Skin of body (tissue), 2 donors: ENCODE measurements around the gene PLPP7. TPM values are rescaled to one million over a fixed set of nuclear protein-coding genes. Genes with fewer than 3 reads are reported as not detected.
"Not testable (repeated sequence)": the region's sequence is repeated elsewhere in the genome, so short reads cannot be mapped to it uniquely, and the experiment has no call there.

Experiments
- DNase-seq: peaks from one replicate; lab custom pipeline; 2025; lab: John Stamatoyannopoulos, UW
- total RNA-seq: library from RNA; depleted of rRNA; stranded (reverse); fragments of >200 nt; gene quantifications from one replicate; pipeline ENCODE4 v1.2.3, GENCODE V29; 2014

PLPP7 gene
- total RNA-seq, 1 donor from 2014 or later: 4.6 TPM

DNA sequence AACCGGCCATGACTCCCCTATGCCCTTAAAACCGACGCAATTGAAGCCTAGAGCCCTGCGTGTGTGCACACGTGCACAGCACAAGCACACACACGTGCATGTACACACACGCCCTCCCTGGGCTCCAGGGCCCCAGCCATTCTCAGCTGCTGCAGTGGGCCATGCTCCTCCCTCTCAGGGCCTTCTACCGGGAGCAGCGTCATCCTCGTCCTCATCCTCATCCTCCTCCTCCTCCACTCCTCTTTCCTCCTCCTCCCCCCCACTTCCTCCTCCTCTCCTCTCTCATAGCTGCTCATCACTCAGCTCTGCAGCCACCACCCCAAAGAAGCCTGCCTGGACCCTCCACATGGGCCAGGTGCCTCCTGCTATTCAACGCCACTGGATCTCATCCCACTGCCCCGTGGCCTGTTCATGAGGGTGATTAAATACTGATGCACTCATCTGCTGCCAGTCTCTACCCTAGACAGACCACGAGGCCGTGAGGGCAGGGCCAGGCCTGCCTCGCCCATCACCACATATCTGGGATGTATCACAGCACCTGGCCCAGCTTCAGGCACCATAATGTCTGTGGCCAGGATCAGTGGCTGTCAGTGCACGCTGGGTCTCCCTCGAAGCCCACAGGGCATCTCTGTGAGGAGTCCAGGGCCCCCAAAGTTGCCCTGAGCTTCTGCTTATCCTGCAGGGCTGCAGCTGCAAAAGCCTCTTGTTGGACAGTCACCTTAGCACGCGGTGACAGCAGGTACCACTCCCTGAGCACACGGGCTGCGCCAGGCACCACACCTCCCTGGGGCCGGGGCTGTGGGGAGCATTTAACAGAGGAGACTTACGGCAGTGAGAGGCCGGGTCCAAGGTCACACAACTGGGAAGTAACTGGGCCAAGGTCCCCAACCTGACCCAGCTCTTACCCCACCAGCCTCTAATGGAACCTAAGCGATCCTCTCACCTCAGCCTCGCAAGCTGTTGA, 23.0 kb upstream of the PLPP7 start:
- no peak for DNase-seq

DNA sequence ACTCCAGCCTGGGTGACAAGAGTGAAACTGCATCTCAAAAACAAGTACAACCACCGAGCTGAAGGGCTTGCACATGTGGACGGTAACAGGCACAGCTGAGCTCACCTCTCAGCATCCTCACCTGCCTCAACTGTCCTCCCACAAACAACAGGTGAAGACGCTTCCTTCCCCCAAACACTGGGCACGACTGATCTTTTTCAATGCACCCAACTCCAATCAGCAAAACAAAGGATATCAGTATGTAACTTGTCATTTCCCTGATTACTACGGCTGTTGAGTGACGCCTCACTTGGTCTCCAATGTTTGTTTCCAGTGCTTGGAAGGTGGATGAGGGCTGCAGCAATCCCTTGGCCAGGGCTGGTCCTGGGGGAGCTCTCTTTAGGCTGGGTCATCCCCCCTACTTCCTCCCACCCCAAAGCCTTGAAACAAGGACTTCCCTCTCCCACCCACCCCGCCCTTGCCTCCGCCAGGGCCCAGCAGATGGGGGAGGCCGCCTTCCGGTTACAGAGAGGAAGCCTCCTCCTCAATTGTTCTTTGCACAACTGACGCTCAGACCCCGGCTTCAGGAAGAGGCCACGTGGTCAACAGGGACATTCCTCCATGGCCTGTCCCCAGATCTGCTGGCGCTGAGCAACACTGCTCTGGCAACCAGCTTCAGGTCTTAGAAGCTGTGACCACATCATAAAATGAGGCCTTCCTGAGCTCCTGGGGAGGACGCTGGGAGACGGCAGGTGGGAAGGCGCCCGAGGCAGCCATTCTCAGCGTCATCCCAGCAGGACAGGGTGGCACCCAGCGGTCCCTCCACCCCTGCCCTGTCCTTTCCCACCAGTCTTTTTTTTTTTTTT, 19.1 kb upstream of the PLPP7 start:
- peak; percentile 24 for DNase-seq

DNA sequence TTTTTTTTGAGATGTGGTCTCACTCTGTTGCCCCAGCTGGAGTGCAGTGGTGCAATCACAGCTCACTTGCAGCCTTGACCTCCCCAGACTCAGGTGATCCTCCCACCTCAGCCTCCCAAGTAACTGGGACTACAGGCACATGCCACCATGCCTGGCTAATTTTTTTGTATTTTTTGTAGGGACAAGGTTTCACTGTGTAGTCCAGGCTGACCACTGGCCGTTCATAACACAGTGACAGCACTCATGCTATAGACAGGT, 18.6 kb upstream of the PLPP7 start:
- DNase-seq: not testable (repeated sequence)

DNA sequence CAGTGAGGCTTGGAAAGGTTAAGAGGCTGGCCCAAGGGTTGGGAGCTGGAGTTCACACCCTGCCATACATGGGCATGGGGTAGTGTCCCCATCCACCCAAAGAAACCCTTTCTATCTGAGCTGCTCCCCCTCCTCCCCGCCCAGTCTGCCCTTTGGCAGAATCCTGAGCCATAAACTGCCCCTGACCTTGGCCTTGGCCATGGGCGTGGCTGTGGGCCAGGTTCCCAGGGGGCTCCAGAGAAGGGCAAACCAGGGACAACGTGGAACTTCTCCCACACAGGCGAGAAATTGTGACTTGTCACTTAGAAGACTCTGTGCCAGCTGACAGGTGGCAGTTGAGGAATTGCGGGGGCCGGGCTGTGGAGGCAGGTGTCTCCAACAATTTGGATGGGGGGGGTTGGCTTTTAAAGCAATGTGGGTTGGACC, 18.0 kb upstream of the PLPP7 start:
- DNase-seq: no peak

DNA sequence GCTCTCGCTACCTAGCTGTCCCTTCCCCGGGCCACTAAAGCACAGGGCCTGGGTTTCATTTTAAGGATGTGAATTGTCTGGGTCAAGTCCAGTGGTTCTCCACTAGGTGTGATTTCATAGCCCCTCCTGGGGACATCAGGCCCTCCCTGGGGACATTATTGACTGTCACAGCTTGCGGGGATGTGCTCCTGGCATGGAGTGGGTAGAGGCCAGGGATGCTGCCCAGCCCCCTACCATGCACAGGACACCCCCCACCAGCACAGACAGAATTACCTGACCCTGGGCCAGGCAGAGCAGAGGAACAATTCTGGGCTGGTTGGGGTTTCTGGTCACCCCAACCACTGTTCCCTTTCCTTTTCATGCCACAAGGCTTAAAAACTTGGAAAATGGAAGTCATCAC, 17.3 kb upstream of the PLPP7 start:
- DNase-seq: no peak

DNA sequence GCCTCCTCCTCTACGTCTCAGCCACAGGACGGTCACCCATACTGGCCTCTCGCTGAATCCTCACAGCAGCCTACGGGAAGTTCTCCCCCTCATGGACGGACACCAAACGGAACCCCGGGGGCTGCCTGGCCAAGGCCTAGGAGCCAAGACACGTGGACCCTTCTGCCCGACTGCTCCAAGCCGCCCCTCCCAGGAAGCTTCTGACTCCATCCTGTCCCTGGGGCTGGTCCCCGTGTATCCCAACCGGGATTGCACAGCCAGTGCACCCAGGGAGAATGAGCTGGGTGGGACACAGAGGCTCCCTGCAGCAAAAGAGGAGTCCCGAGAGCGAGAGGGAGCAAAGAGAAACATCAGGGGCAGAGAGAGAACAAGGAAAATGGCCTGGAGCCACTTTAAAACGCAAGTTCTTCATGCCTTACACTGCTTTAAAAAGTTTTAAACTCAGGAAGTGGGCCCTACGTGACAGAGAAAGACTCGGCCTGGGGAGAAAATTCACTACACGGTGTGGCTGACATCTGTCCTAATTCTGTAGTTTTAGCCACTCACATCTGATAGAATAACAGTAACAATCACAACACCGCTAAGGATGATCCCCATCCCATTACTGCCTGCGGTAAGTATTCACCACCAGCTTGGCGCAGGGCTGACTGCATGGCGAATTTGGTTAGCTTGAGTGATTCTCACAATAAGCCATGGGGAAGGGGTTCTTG, 16.2 kb upstream of the PLPP7 start:
- no peak for DNase-seq

DNA sequence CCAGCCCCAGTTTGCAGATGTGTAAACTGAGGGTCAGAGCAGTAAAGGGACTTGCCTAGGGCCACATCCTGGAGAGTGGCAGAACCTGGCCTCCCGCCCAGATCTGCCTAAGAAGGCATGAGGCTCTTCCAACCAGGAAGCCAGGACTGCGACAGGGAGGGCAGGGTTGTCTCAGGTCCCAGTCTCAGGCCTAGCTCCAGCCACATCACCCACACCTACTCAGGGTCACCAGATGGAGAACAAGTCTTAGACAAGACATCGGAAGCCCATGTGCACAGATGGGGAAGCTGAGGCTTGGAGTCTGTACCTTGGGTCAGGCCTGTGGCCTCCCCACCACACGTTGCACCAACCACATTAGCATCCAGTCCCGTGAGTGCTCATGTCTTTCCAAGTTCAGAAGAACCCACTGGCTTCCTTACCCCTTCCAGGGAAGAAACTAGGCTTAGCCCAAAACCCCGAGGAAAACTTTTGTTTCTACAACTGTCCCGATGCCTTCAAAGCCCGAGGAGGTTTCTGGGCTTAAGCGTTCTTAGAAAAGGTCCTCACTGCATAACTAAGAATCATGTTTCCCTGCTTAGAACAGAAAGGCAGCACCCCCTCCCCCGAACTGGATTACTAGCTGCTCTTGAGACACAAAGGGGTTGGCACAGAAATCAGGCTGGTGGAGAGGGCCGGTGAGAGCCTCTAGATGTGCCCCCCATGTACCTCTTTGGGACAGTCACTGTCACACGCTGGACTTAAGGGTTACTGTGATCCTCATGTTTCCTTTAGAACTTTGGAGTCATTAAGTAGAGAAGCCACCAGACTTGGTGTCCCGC, 15.5 kb upstream of the PLPP7 start:
- no peak for DNase-seq

DNA sequence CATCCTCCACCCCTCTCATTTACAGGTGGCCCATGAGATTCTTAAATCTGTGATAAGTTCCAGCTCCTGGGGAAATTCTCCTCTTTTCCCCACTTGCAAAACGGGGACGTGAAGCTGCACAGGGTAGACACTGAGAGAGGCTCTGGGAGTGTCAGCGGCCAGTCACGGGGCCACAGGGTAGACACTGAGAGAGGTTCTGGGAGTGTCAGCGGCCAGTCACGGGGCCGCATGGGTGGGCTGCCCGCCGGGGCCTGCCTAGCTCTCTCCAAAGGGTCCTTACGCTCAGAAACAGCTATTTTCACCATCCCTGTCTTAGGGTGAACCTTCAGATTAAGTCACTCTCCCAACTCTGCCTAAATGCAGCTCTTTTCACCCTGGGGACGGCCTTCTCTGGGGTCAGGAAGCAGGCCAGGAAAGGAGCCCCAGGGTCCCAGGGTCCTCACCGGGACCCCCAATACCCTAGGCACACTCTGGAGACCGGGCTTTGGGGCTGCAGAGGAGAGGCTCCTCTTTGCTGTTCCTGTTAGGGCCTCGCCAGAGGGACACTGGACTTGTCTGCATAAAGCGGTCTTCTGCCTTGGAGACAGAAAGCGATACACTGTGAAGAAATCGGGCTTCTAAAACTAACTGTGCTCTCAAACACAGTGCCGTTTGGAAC, 14.7 kb upstream of the PLPP7 start:
- no peak for DNase-seq

DNA sequence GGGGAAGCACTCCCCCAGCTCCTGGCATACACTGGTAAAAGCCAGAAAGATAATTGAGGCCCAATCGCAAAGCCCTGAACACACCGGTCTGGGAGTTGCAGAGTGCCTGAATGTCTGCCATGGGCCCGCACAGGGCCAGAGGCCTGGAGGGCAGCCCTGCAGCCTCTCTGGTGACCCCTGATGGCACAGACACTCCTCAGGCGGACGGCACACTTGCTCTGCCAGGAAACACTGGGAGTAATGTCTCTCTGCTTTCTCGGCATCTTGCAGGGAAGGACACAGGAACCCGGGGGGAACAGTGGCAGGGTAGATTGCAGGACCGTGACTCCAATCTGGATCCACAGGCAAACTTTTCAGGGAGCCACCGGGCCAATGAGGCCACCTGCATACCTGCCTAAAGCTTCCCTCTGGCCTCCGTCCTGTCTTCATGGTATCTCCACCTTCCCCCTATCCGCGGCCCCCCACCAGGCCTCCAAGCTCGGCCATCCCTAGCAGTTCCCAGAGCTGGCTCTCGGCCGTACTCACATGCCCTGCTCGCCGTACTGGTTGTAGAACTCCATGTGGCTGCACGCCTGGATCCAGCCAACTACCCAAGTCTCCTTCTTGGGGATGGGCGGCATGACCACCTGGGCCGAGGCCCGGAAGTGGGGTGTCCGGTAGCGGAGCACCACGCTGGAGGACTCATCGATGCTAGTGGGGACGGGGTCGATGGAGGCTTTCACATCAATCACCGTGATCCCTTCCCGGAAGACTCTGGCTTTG, 14.0 kb upstream of the PLPP7 start:
- no peak for DNase-seq

DNA sequence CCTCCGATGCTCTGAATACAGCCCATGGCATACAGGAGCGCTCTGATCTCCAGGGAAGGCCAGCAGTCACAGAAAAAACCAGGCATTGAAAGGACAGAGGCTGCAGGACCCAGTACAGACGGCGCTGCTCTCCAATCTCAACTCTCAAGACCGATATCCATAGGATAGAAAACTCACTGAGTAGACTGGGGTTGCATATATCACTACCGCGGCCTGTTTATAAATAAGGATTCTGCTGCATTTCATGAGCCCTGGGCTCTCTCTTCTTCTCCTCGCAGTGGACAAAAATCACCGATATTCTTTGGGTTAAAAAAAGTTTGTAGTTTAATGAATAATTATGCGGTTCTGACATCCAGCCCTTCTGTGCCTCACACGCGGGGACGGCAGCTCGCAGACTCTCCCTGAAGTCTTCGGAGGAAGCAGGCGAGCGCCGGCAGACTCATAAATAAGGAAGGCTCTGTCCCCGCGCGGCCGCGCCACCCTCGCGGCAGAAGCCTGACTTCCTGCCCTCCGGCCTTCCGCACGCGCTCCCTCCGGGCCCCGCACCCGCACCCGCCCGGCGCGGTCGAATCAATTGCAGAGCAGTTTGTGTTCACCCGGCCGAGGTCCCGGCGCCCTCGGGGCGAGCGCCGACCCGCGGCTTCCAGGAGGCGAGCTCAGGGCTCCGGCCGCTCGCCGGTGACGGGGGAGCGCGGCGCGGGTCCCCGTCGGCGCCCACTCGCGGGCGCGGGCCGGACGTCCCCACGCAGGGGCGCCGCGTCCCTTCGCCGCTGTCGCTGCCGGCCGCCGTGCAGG, 13.2 kb upstream of the PLPP7 start, which contains the start of gene FAM78A:
Gene FAM78A (minus strand): TSS at position 417 of the 795 bp plus-strand sequence. CDS start 331 bp downstream, at position 86.
- DNase-seq: no peak

DNA sequence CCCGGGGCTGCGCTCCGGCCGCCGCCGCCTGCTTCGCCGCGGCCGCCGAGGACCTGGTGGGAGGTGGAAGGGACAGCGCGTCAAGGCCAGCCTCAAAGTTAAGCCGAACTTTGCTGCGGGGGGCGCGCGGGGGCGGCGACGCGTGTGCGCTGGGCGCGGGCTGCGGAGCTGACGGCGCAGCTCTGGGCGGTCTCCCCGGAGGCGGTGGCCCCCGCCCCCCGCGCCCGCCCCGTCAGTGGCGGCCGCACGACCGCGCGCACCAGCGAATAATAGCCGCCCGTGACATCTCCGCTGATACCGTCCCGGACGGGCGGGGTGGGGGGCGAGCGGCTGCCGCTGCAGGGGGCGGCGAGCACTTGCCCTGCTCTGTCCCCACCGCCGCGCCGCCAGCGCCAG, 12.6 kb upstream of the PLPP7 start:
- no peak for DNase-seq

DNA sequence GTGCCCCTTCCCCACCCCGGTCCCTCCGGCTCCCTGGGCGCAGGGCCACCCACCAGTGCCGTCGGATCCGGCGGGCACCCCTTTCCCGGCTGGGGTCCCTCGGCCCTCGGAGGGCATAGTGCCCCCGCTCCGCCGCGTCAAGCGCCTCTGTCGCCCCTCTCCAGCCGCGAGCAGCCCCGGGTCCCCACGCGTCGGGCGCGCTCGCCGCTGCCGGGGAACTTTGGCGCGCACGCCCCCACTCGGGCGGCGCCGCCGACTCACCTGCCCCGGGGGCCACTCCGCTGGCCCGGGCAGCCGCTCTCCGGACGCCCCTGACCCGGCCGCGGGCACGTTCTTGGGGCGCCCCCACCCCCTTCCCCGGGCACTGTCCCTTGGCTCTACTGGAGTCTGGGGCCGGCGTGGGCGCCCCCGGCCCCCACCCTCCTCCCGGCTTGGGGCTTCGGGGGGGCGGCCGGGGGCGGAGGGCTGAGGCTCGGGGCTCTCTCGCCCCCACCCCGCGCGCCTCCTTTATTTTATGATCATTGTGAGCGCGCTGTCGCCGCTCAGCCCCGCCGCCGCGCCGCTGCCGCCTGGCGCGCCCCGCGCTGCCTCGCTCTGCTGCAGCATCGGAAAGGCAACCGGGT, 12.1 kb upstream of the PLPP7 start:
- DNase-seq: no peak

DNA sequence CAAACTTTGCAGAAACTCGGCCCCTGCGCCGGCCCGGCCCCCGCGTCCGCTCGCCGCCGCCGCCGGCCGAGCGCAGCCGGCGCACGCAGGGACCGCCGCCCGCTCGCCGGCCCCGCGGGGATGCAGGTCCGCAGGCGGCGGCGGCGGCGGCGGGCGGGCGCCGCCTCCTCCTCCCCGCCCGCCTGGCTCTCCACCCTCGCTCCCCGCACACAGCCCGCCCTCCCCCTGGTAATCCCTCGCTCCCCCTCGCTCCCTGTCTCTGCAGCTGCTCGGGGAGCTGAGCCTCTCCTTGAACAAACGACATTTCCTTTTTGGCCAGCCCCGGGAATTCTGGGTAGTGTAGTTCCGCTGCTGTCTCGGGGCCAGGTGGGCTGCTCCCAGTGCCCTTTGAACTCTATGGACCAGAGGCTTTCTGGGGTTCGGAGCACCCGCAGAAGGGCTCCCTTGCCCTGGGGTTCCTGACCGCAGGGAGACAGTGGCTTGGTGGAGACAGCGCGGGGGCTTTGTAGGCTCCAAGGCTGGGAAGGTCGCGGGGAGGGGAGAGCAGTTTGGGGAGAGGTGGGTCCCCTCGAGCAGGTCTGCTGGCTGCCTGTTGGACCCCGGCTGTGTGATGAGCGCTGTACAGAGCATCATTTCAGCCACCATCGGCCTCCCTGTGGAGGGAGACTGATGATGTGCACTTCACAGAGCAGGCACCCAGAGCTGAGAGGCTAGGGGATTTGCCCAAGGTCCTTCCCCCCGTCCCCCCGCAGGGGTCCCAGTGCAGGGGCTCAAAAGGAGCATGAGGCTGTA, 11.4 kb upstream of the PLPP7 start:
- peak; percentile 82 for DNase-seq

DNA sequence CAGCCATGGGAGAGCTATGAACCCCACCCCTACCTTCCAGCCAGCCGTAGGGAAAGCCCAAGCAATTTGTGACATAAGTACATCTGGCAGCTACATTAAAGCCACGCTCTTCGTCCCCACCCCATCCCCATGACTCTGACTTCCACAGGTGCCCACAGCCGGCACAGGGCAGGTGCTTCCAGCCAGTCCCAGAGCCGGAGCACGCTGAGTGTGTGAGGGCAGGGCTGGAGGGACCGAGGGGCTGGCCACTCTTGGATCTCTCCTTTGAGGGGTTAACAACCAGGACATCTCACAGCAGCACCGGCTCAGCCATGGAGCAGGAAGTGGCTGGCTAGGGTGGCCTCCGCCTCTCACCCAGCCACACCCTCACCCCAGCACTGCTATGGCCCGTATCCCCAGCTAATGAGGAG, 10.8 kb upstream of the PLPP7 start:
- no peak for DNase-seq

DNA sequence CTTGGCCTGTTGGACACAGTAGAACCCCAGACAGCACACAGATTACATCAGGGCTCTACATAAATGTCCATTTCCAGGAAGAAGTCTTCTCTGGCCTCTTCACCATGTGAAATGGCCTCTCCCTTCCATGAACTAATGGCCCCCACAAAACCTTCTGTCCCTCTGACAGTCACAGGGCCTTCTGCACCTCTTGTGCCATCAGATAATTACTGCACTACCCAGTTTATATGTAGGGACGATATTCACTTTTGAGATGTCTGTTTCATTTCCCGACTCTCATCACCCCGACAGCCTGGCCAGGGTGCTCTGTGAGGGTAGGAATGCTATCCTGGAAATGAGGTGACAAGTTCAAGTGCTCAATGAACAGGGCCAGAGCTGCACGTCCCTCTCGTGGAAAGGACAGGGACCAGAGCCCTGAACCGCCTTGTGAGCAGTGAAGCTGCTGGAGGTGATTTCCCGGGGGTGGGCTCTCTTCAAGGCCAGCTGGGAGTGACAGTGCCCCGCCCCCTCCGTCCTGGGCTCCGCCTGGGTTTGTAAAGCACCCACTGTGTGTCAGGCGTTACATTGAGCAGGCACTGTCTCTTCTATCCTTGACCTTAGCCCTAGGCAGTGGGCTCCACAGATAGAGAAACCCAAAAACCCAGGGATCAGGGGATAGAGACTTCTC, 10.2 kb upstream of the PLPP7 start:
- DNase-seq: no peak

DNA sequence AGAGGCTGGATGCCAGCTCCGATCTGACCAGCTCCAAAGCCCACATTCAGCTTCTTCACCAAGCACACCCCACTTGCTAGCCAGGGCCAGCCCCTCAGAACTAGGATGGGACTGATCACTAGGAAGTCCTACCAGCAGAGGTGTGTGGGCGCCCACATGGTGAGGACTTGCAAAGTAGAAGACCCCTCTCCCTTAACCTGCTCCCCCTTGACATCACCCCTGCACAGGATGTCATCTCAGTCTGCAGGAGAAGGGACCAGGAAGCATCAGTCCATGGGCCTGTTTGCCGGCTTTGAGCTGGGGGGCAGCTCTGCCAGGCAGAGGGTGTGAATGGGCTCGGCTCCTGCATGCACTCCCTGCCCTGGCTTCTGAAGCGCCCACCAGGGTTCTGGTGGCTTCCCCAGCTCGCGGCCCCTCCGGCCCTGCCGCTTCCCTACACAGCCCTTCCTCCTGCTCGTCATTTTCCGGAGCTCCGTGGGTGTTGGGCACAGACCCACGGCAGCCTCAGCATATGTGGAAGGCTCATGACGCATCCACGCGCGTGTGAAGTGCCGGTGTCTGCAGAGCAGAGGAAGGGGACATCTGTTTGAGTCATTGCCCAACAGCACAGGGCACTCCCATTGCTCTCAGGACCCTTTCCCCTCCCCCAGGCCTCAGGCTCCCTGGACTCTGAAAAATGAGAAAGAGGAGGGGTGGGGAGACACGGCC, 9.5 kb upstream of the PLPP7 start:
- no peak for DNase-seq
